Adrenal gland (tissue), 12 donors: ENCODE results near the gene FAM107A. TPM values are rescaled to one million over a fixed set of nuclear protein-coding genes. Genes with fewer than 3 reads are reported as not detected.

ENCODE experiments used
- DNase-seq, 7 donors: peaks; one replicate each; pipeline ENCODE4 v3.0.0-alpha.2; 2019 to 2020
- H3K27ac ChIP-seq, 5 donors: fragments of 200-600 bp; sonication (generic) in 4 of 5; 1 replicate in 3 of 5; 2 replicates in 2 of 5; pipeline versions ENCODE4 v1.5.1 to v1.8.0; 2016 to 2020; ENCODE audit warnings: mild to moderate bottlenecking in 1 of 5
- H3K27me3 ChIP-seq: fragments of 200-600 bp; 2 replicates; pipeline ENCODE4 v1.8.0; 2021
- H3K36me3 ChIP-seq, 2 donors: fragments of 200-600 bp; replicated peaks in 1 of 2; 1 replicate in 1 of 2; 2 replicates in 1 of 2; pipeline versions ENCODE4 v1.5.1 to v1.8.0; 2018 to 2022
- H3K4me1 ChIP-seq, 2 donors: fragments of 200-600 bp; replicated peaks in 1 of 2; 1 replicate in 1 of 2; 2 replicates in 1 of 2; pipeline versions ENCODE4 v1.5.1 to v1.8.0; 2018 to 2021
- H3K4me3 ChIP-seq, 4 donors: fragments of 200-600 bp; sonication (generic) in 3 of 4; one replicate each; pipeline ENCODE4 v1.5.1; 2016 to 2018
- H3K9me3 ChIP-seq, 3 donors: fragments of 200-600 bp; sonication (generic) in 1 of 3; replicated peaks in 1 of 3; 1 replicate in 2 of 3; 2 replicates in 1 of 3; pipeline versions ENCODE4 v1.5.1 to v1.8.0; 2016 to 2021
- CTCF ChIP-seq, 6 experiments: fragments of 450-650 bp in 4 of 6; fragments of 200-600 bp in 2 of 6; sonication (generic) in 1 of 6; IDR thresholded peaks; 1 replicate in 5 of 6; 2 replicates in 1 of 6; pipeline versions ENCODE4 v1.5.1 to v1.8.0; 2016 to 2021; ENCODE audit warnings: antibody characterized with exemption in 6 of 6, mild to moderate bottlenecking in 2 of 6, moderate library complexity in 1 of 6
- POLR2A ChIP-seq, 2 donors: fragments of 450-650 bp; IDR thresholded peaks; one replicate each; pipeline ENCODE4 v1.6.1; 2017; ENCODE audit warnings: antibody characterized with exemption in 2 of 2, mild to moderate bottlenecking in 2 of 2, moderate library complexity in 1 of 2
- WGBS, 4 donors: extraction: QIAGEN DNeasy Blood & Tissue Kit in 2 of 4; methylation state at CpG; one replicate each; pipeline versions ENCODE4 v1.1.5 to v1.1.7; 2013 to 2017; 5-methylcytosine and 5-hydroxymethylcytosine counted together
- intact Hi-C, 2 donors: fragments of 100-400 bp; cut with DNase I; formaldehyde crosslinking; loops; one replicate each; pipeline versions ENCODE4 v1.14.1 to v1.15.0; 2022 to 2023
- polyA plus RNA-seq, 3 donors: library from polyadenylated mRNA; stranded (reverse); fragments of 200-250 nt in 2 of 3; fragments of 350-450 nt in 1 of 3; fragmentation: Illumina TruSeq in 1 of 3; extraction: RNeasy Lipid Tissue Mini Kit (QIAGEN cat#74804) in 1 of 3; gene quantifications; one replicate each; pipeline ENCODE4 v1.2.3, GENCODE V29; 2013 to 2014
- total RNA-seq, 9 donors: library from RNA; depleted of rRNA in 4 of 9; stranded (reverse); fragments of >200 nt in 4 of 9; fragments of 120-200 nt in 1 of 9; fragmentation: NEBNext Ultra II Directional in 1 of 9; extraction: Animal tissue kit (Norgen Biotek cat#: 25700) in 1 of 9; gene quantifications; one replicate each; pipeline versions ENCODE4 v1.1.0 to v1.2.4, GENCODE V29; 2013 to 2023
- donor health status: healthy with polysubstance abuse.
- donor health status: Bipolar disorder and iron deficiency.
- donor health status: DM: yes; HTN: yes; CAD: no.
- donor health status: DM: no; HTN: no; CAD: no.
- donor health status: DM: no; HTN: no; CAD: no.
- donor health status: DM: yes; HTN: yes; CAD: no.

FAM107A gene
- total and polyA plus RNA-seq, 12 donors: 1.2 to 12.5 (median 5.8) TPM

- Histone ChIP-seq H3K27ac (no peak overlapping the region), H3K27me3 (no peaks in the 10 kb centered on the region), H3K4me3 (no peak overlapping the region), H3K9me3 (no peaks in the 10 kb centered on the region), H3K36me3 (no peaks in the 10 kb centered on the region), H3K4me1 (no peaks in the 10 kb centered on the region)
- WGBS, 4 donors: 54 to 65% (median 58%) methylated on average over 4 of the region's 4 CpGs
- intact Hi-C loops: no loop called here
- DNase-seq: no peak
- TF ChIP-seq CTCF (IDR thresholded peaks at IDR 0.05) (no peak), POLR2A (IDR thresholded peaks at IDR 0.05) (no peak)
Measured at GRCh38 chr3:58596834-58597518, 19.8 kb upstream of the FAM107A start.

- H3K36me3 ChIP-seq: no peaks in the 10 kb centered on the region
- DNase-seq: no peak
- no peak overlapping the region for H3K4me3 ChIP-seq
- intact Hi-C loops: no loop called here
- no peaks in the 10 kb centered on the region for H3K4me1 ChIP-seq
- no peak for TF ChIP-seq CTCF (IDR thresholded peaks at IDR 0.05)
- no peak for TF ChIP-seq POLR2A (IDR thresholded peaks at IDR 0.05)
- no peaks in the 10 kb centered on the region for H3K9me3 ChIP-seq
- H3K27me3 ChIP-seq: no peaks in the 10 kb centered on the region
- 77 to 89% (median 87%) methylated on average over 5 of the region's 5 CpGs for WGBS, 4 donors
- no peak overlapping the region for H3K27ac ChIP-seq
Measured at GRCh38 chr3:58594117-58594516, 16.9 kb upstream of the FAM107A start.

GRCh38 chr3:58591517-58592510, 14.6 kb upstream of the FAM107A start:
- DNase-seq: no peak
- intact Hi-C loops: no loop called here

More at GRCh38 chr3:58591517-58592510, 14.6 kb upstream of the FAM107A start:
- TF ChIP-seq CTCF (IDR thresholded peaks at IDR 0.05) (no peak), POLR2A (IDR thresholded peaks at IDR 0.05) (no peak)
- Histone ChIP-seq H3K27me3 (peaks cover 2% of the 10 kb centered on the region), H3K9me3 (no peaks in the 10 kb centered on the region), H3K27ac (no peak overlapping the region), H3K4me3 (no peak overlapping the region), H3K36me3 (no peaks in the 10 kb centered on the region), H3K4me1 (peaks cover 0 to 1% of the 10 kb centered on the region in 2 donors)
- 69 to 80% (median 73%) methylated on average over 6 of the region's 6 CpGs for WGBS, 4 donors
